M059J (cell line): ENCODE measurements around the gene ADAM19. TPM values are rescaled to one million over a fixed set of nuclear protein-coding genes. Genes with fewer than 3 reads are reported as not detected.

Experiments
- DNase-seq: peaks from one replicate; pipeline ENCODE4 v3.0.0-alpha.2; 2012; ENCODE audit warnings: low read depth
- total RNA-seq: library from RNA; depleted of rRNA; stranded (reverse); fragments of >200 nt; shearing (Covaris generic); gene quantifications from 2 replicates; pipeline ENCODE4 v1.2.3, GENCODE V29; 2014

Gene ADAM19
- total RNA-seq, 1 experiment from 2014 or later: 57.2 TPM

- DNase-seq: peak; percentile 88
Observed at GRCh38 chr5:157463621-157464518, 111.7 kb downstream of the ADAM19 start.

- peak; percentile 55 for DNase-seq
Observed at GRCh38 chr5:157463081-157463480, 112.5 kb downstream of the ADAM19 start.

GRCh38 chr5:157460921-157461792, 114.4 kb downstream of the ADAM19 start:
- no peak for DNase-seq

- peak; percentile 17 for DNase-seq
Observed at GRCh38 chr5:157459715-157460599, 115.6 kb downstream of the ADAM19 start, which contains the start of gene NIPAL4. Gene NIPAL4, plus strand, starts transcription at chr5:157460213. Its CDS starts 108 bp downstream, at chr5:157460321.

GRCh38 chr5:157458835-157459234, 116.7 kb downstream of the ADAM19 start:
- no peak for DNase-seq

- no peak for DNase-seq
Observed at GRCh38 chr5:157457391-157457790, 118.2 kb downstream of the ADAM19 start.

GRCh38 chr5:157456301-157456700, 119.3 kb downstream of the ADAM19 start:
- no peak for DNase-seq

- DNase-seq: no peak
Observed at GRCh38 chr5:157455057-157455456, 120.5 kb downstream of the ADAM19 start.

GRCh38 chr5:157454273-157454672, 121.3 kb downstream of the ADAM19 start:
- DNase-seq: no peak

GRCh38 chr5:157451806-157452205, 123.8 kb downstream of the ADAM19 start:
- no peak for DNase-seq

GRCh38 chr5:157450024-157450423, 125.6 kb downstream of the ADAM19 start:
- DNase-seq: no peak

- no peak for DNase-seq
Observed at GRCh38 chr5:157449011-157449723, 126.4 kb downstream of the ADAM19 start.

- no peak for DNase-seq
Observed at GRCh38 chr5:157447201-157447637, 128.4 kb downstream of the ADAM19 start.

GRCh38 chr5:157446412-157446935, 129.1 kb downstream of the ADAM19 start:
- DNase-seq: no peak

GRCh38 chr5:157445745-157446411, 129.7 kb downstream of the ADAM19 start:
- no peak for DNase-seq

- no peak for DNase-seq
Observed at GRCh38 chr5:157444224-157444623, 131.4 kb downstream of the ADAM19 start.

- DNase-seq: no peak
Observed at GRCh38 chr5:157443041-157443549, 132.5 kb downstream of the ADAM19 start.

GRCh38 chr5:157434096-157434495, 141.5 kb downstream of the ADAM19 start:
- DNase-seq: no peak

- peak; percentile 66 for DNase-seq
Observed at GRCh38 chr5:157431544-157432200, 143.9 kb downstream of the ADAM19 start.
